Calu3 (cell line): ENCODE data around the gene PEX11A. TPM values are rescaled to one million over a fixed set of nuclear protein-coding genes. Genes with fewer than 3 reads are reported as not detected.

Experiments
- BruUV-seq: library from RNA; stranded (reverse); fragments of 400-500 nt; replicated peaks from 2 replicates; lab custom pipeline; 2021; lab: Mats Ljungman, UMichigan
- CTCF ChIA-PET: fragments of 300-600 bp; sonication (Branson Sonifier 250); formaldehyde crosslinking; loops from one replicate; lab custom pipeline; 2022; ENCODE audit warnings: antibody characterized with exemption; lab: Charles Lee
- DNase-seq: peaks from one replicate; pipeline ENCODE4 v3.0.0; 2022
- H3K27ac Mint-ChIP-seq: one replicate; pipeline ENCODE4 v1.8.0; 2022; ENCODE audit warnings: mixed read lengths; ENCODE audit not compliant: unreplicated experiment
- H3K27me3 Mint-ChIP-seq: one replicate; pipeline ENCODE4 v1.8.0; 2022; ENCODE audit warnings: mixed read lengths; ENCODE audit not compliant: unreplicated experiment
- H3K36me3 Mint-ChIP-seq: one replicate; pipeline ENCODE4 v1.8.0; 2022; ENCODE audit warnings: mild to moderate bottlenecking, moderate library complexity, mixed read lengths; ENCODE audit not compliant: insufficient read depth, unreplicated experiment
- H3K4me1 Mint-ChIP-seq: one replicate; pipeline ENCODE4 v1.8.0; 2022; ENCODE audit warnings: mild to moderate bottlenecking, low read depth, mixed read lengths; ENCODE audit not compliant: unreplicated experiment
- H3K4me3 Mint-ChIP-seq: one replicate; pipeline ENCODE4 v1.8.0; 2022; ENCODE audit warnings: mild to moderate bottlenecking, low read depth, moderate library complexity, mixed read lengths; ENCODE audit not compliant: unreplicated experiment
- H3K9me3 Mint-ChIP-seq: one replicate; pipeline ENCODE4 v1.8.0; 2022; ENCODE audit warnings: low read depth, mixed read lengths; ENCODE audit not compliant: unreplicated experiment
- intact Hi-C: fragments of 100-400 bp; cut with micrococcal nuclease; formaldehyde crosslinking; loops from one replicate; pipeline ENCODE4 v1.10.0; 2022; ENCODE audit not compliant: unreplicated experiment
- total RNA-seq: library from RNA; stranded (reverse); gene quantifications from 2 replicates; pipeline ENCODE4 v1.2.3, GENCODE V29; 2022
- TF ChIP-seq, protein P1 (sequence below): fragments of 200-600 bp; IDR thresholded peaks from one replicate; pipeline ENCODE4 v1.8.0; 2022; ENCODE audit warnings: antibody characterized with exemption; ENCODE audit not compliant: unreplicated experiment

PEX11A gene
- total RNA-seq, 1 experiment from 2014 or later: 8.0 TPM

DNA sequence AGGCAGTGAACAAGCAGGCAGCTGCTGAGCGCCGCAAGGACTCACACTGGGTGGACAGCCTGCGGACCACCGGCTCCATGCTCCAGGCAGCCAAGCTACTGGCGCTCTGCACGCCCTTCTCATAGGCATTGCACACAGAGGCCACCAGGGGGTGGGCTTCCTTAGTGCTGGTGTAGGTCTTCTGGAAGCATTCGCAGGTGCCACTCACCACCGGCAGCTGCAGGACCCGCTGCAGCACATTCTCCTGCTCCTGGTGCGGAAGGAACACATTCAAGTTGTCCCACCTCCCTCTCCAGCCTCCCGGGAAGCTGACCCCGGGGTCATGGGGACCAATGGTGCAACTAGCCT is 17.4 kb downstream of the PEX11A start:
- Mint-ChIP-seq H3K27ac (no peak overlapping the region), H3K36me3 (no peaks in the 10 kb centered on the region), H3K27me3 (peaks cover 15% of the 10 kb centered on the region), H3K4me3 (no peak overlapping the region), H3K9me3 (no peaks in the 10 kb centered on the region), H3K4me1 (no peaks in the 10 kb centered on the region)
- no peak for DNase-seq
- TF ChIP-seq, protein P1, sequence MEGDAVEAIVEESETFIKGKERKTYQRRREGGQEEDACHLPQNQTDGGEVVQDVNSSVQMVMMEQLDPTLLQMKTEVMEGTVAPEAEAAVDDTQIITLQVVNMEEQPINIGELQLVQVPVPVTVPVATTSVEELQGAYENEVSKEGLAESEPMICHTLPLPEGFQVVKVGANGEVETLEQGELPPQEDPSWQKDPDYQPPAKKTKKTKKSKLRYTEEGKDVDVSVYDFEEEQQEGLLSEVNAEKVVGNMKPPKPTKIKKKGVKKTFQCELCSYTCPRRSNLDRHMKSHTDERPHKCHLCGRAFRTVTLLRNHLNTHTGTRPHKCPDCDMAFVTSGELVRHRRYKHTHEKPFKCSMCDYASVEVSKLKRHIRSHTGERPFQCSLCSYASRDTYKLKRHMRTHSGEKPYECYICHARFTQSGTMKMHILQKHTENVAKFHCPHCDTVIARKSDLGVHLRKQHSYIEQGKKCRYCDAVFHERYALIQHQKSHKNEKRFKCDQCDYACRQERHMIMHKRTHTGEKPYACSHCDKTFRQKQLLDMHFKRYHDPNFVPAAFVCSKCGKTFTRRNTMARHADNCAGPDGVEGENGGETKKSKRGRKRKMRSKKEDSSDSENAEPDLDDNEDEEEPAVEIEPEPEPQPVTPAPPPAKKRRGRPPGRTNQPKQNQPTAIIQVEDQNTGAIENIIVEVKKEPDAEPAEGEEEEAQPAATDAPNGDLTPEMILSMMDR: no peak
- no TSS peak for BruUV-seq
- CTCF ChIA-PET: interaction anchor here (2.3 kb wide), 1 partner anchor 10 kb away, joined by 6 read pairs; no protein-coding TSS in a partner anchor
- intact Hi-C loops: no loop called here

DNA sequence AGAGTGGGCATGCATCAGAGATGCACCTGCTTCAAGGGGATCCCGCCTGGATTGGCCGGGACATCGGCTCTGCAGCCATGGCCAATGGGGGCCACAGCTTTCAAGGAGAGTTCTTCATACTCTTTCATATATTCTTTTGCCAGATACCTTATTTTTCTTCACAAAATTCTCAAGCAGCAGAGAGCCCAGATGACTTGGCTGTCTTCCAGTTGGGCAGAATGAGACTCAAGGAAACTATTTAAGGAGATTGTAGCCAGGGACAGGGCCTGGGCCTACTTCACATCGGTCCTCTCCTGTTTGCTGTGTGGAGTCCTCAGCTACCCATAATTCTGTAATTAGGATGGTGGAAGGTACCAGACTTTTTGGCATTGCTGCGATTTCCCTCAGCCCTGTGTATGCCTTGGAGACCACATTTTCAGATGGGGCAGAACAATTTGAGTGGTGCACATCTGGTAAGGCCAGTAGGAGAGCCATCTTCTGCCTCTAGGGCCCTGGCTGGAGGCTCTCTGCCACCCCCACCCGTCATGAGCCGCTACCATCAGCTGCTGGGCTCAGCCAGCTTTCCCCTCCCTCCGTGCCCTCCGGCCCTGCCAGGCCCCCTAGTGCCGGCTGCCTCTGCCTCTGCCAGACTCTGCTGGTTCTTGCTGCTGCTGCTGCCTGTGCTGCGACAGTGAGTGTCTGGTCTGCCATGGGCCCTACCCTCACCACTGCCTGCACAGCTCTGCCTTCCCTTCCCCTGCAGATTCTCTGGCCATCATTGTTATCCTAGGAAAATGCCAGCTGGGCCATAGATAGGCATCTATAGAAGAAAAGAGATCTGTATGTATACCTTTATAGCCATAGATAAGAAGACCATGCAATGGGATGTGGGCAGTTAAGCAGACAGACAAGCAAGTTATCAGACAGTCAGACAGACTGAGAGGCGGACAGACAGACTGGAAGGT is 18.1 kb downstream of the PEX11A start:
- Mint-ChIP-seq H3K9me3 (no peaks in the 10 kb centered on the region), H3K4me1 (no peaks in the 10 kb centered on the region), H3K36me3 (no peaks in the 10 kb centered on the region), H3K4me3 (no peak overlapping the region), H3K27me3 (peaks cover 15% of the 10 kb centered on the region), H3K27ac (no peak overlapping the region)
- DNase-seq: no peak
- CTCF ChIA-PET: interaction anchor here (2.3 kb wide), 1 partner anchor 10 kb away, joined by 6 read pairs; no protein-coding TSS in a partner anchor
- intact Hi-C loops: no loop called here
- BruUV-seq: no TSS peak
- TF ChIP-seq, protein P1: no peak

DNA sequence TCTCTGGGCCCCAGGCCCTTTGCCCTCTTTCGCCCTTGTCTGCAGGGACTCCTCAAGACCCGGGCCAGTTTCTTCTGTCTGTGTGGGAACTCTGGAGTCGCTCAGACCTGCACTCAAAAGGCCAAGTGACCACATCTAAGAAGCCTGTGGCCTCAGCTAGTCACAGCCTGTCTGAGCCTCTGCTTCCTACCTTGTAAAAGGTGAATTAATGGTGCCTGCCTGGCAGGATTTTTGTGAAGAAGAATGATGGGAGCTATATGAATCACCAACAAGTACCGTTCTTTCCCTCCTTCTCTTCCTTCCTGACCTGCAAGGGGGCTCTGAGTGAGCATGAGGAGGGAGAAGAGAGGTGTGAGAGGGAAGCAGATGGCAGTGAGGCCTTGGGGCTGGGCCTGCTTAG is 18.9 kb downstream of the PEX11A start:
- intact Hi-C loops: no loop called here
- H3K9me3 Mint-ChIP-seq: no peaks in the 10 kb centered on the region
- TF ChIP-seq, protein P1: no peak
- CTCF ChIA-PET: interaction anchor here (1.5 to 2.3 kb wide), 2 partner anchors 9 to 24 kb away, joined by 4 to 6 read pairs; no protein-coding TSS in a partner anchor
- BruUV-seq: no TSS peak
- no peak overlapping the region for H3K27ac Mint-ChIP-seq
- H3K4me1 Mint-ChIP-seq: no peaks in the 10 kb centered on the region
- H3K4me3 Mint-ChIP-seq: no peak overlapping the region
- H3K36me3 Mint-ChIP-seq: no peaks in the 10 kb centered on the region
- no peak for DNase-seq
- peaks cover 15% of the 10 kb centered on the region for H3K27me3 Mint-ChIP-seq

DNA sequence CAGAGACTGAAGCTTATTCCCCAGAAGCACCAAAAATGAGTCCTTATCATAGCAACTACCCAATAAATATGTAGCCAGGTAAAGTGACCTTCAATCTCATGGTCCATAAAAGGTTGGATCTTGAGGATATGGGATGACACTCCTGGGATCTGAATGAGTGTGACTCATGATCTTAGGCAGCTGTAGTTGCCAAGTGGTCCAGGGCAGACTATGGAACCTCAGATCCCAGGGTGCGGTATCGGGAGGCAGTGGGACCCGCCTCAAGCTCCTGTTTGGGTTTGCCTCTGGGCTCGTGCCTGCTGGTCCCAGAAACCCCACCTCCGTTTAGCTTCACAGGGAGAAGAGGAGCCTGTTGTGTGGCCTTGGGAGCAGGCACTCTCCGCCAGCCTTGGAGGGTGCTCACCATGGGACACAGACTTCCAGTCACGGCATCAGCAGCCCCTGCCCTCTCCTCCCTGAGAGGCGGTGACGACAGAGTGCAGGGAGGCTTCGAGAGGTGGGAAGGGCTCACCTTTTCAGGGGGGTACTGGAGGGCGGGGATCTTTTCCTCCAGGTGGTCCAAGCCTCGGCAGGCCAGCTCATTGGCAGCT is 19.5 kb downstream of the PEX11A start:
- Mint-ChIP-seq H3K4me3 (no peak overlapping the region), H3K36me3 (no peaks in the 10 kb centered on the region), H3K4me1 (no peaks in the 10 kb centered on the region), H3K27ac (no peak overlapping the region), H3K9me3 (no peaks in the 10 kb centered on the region), H3K27me3 (peaks cover 15% of the 10 kb centered on the region)
- BruUV-seq: no TSS peak
- CTCF ChIA-PET: interaction anchor here (0.6 to 1.5 kb wide), 2 partner anchors 23 to 251 kb away, joined by 4 to 5 read pairs; no protein-coding TSS in a partner anchor
- DNase-seq: no peak
- intact Hi-C loops: no loop called here
- TF ChIP-seq, protein P1: no peak
